Esophagus squamous epithelium (tissue), 4 donors: ENCODE measurements around the gene RASSF10.

Experiments
- CTCF ChIP-seq, 6 experiments: fragments of 450-650 bp in 4 of 6; fragments of 200-600 bp in 2 of 6; sonication (generic) in 2 of 6; IDR thresholded peaks; one replicate each; pipeline ENCODE4 v1.5.1; 2016 to 2019; ENCODE audit warnings: antibody characterized with exemption in 6 of 6, mild to moderate bottlenecking in 4 of 6, moderate library complexity in 4 of 6
- POLR2A ChIP-seq, 4 donors: fragments of 450-650 bp; IDR thresholded peaks; one replicate each; pipeline ENCODE4 v1.6.1; 2017; ENCODE audit warnings: antibody characterized with exemption in 4 of 4, mild to moderate bottlenecking in 4 of 4, moderate library complexity in 3 of 4

GRCh38 chr11:12979928-12980689, 29.0 kb upstream of the RASSF10 start:
- TF ChIP-seq POLR2A (IDR thresholded peaks at IDR 0.05) (no peak), CTCF (IDR thresholded peaks at IDR 0.05) (no peak)
